ENCODE results near the gene TNFRSF14.

The TNFRSF14 gene

DNA sequence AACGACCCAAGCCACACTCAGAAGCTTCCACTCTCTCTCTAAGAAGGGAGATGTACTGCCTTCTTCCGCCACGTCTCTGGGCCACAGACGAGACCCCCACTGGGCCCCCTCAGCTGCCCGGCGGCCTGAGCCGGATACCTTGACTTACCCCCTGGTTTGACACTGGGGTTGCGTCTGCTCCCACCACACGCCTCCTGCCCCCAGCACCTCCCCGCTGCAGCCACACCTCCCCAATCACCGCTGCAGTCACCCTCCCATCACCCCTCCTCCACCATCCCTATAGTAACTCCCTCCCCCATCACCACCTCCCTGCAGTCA lies 40.4 kb upstream of the TNFRSF14 start:
- ATAC-seq, result no peak
- TF ChIP-seq ZFP30 (CRISPR knock-in tag; IDR thresholded peaks at IDR 0.05) (no peak), ZFP3 (CRISPR knock-in tag; IDR thresholded peaks at IDR 0.05) (no peak), ZNF8 (CRISPR knock-in tag; IDR thresholded peaks at IDR 0.05) (no peak), RARB (CRISPR knock-in tag; IDR thresholded peaks at IDR 0.05) (no peak)
- TF ChIP-seq, protein P1, sequence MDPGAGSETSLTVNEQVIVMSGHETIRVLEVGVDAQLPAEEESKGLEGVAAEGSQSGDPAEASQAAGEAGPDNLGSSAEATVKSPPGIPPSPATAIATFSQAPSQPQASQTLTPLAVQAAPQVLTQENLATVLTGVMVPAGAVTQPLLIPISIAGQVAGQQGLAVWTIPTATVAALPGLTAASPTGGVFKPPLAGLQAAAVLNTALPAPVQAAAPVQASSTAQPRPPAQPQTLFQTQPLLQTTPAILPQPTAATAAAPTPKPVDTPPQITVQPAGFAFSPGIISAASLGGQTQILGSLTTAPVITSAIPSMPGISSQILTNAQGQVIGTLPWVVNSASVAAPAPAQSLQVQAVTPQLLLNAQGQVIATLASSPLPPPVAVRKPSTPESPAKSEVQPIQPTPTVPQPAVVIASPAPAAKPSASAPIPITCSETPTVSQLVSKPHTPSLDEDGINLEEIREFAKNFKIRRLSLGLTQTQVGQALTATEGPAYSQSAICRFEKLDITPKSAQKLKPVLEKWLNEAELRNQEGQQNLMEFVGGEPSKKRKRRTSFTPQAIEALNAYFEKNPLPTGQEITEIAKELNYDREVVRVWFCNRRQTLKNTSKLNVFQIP (CRISPR knock-in tag; IDR thresholded peaks at IDR 0.05; ENCODE audit: borderline replicate concordance, low read depth), result no peak
- TF ChIP-seq, protein P2, sequence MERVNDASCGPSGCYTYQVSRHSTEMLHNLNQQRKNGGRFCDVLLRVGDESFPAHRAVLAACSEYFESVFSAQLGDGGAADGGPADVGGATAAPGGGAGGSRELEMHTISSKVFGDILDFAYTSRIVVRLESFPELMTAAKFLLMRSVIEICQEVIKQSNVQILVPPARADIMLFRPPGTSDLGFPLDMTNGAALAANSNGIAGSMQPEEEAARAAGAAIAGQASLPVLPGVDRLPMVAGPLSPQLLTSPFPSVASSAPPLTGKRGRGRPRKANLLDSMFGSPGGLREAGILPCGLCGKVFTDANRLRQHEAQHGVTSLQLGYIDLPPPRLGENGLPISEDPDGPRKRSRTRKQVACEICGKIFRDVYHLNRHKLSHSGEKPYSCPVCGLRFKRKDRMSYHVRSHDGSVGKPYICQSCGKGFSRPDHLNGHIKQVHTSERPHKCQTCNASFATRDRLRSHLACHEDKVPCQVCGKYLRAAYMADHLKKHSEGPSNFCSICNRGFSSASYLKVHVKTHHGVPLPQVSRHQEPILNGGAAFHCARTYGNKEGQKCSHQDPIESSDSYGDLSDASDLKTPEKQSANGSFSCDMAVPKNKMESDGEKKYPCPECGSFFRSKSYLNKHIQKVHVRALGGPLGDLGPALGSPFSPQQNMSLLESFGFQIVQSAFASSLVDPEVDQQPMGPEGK (CRISPR knock-in tag; IDR thresholded peaks at IDR 0.05; ENCODE audit: borderline replicate concordance), result no peak

DNA sequence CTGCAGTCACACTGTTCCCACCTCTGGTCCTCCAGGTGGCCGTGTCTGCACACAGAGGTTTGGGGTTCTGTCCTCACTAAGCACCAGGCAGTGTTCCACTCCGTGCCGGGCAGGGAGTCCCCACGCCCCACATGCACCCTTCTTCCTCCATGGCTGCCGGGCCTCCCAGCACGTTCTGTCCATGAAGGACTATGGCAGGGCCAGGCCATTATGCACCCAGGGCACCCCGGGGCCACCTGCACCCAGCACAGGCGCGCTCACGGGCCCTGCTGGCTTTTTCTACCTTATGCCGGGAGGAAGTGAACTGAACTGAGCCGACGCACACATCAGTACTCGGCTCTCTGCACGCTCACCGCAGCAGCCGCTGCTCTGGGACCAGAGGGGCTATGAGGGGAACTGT lies 40.0 kb upstream of the TNFRSF14 start:
- ATAC-seq, result no peak
- TF ChIP-seq, protein P3, sequence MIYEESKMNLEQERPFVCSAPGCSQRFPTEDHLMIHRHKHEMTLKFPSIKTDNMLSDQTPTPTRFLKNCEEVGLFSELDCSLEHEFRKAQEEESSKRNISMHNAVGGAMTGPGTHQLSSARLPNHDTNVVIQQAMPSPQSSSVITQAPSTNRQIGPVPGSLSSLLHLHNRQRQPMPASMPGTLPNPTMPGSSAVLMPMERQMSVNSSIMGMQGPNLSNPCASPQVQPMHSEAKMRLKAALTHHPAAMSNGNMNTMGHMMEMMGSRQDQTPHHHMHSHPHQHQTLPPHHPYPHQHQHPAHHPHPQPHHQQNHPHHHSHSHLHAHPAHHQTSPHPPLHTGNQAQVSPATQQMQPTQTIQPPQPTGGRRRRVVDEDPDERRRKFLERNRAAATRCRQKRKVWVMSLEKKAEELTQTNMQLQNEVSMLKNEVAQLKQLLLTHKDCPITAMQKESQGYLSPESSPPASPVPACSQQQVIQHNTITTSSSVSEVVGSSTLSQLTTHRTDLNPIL (CRISPR knock-in tag; IDR thresholded peaks at IDR 0.05; ENCODE audit: low read depth), result no peak
- TF ChIP-seq PPARA (CRISPR knock-in tag; IDR thresholded peaks at IDR 0.05; ENCODE audit: borderline replicate concordance) (no peak), CSDC2 (CRISPR knock-in tag; IDR thresholded peaks at IDR 0.05) (no peak)
- TF ChIP-seq, protein P4, sequence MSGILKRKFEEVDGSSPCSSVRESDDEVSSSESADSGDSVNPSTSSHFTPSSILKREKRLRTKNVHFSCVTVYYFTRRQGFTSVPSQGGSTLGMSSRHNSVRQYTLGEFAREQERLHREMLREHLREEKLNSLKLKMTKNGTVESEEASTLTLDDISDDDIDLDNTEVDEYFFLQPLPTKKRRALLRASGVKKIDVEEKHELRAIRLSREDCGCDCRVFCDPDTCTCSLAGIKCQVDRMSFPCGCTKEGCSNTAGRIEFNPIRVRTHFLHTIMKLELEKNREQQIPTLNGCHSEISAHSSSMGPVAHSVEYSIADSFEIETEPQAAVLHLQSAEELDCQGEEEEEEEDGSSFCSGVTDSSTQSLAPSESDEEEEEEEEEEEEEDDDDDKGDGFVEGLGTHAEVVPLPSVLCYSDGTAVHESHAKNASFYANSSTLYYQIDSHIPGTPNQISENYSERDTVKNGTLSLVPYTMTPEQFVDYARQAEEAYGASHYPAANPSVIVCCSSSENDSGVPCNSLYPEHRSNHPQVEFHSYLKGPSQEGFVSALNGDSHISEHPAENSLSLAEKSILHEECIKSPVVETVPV (CRISPR knock-in tag; IDR thresholded peaks at IDR 0.05), result no peak

DNA sequence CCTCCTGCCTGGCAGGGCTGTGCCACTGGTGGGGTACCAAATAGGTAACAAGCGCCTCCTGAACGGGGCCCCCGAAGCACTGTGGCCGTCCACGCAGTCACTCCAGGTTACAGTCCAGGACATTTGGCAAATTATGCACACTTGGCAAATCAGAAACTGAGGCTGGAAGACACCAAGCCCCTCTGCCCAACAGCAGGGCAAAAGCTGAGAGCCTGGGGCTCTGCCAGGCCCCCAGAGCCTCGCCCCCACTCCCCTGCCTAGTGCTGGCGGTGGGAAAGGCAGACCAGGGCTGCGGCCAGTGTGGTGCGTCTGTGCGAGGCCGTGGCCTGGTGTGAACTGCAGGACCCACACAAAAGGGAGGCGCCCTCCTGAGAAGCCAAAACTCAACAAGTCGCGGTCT lies 39.2 kb upstream of the TNFRSF14 start:
- no peak for TF ChIP-seq PPARA (CRISPR knock-in tag; IDR thresholded peaks at IDR 0.05; ENCODE audit: borderline replicate concordance)
- TF ChIP-seq TCF4 (CRISPR knock-in tag; IDR thresholded peaks at IDR 0.05; ENCODE audit: borderline replicate concordance), result no peak
- TF ChIP-seq BACH2 (CRISPR knock-in tag; IDR thresholded peaks at IDR 0.05; ENCODE audit: borderline replicate concordance), result no peak
- TF ChIP-seq, protein P1 (CRISPR knock-in tag; IDR thresholded peaks at IDR 0.05; ENCODE audit: borderline replicate concordance, low read depth), result no peak
- TF ChIP-seq ZC3H10 (CRISPR knock-in tag; IDR thresholded peaks at IDR 0.05), result no peak
- TF ChIP-seq, protein P5, sequence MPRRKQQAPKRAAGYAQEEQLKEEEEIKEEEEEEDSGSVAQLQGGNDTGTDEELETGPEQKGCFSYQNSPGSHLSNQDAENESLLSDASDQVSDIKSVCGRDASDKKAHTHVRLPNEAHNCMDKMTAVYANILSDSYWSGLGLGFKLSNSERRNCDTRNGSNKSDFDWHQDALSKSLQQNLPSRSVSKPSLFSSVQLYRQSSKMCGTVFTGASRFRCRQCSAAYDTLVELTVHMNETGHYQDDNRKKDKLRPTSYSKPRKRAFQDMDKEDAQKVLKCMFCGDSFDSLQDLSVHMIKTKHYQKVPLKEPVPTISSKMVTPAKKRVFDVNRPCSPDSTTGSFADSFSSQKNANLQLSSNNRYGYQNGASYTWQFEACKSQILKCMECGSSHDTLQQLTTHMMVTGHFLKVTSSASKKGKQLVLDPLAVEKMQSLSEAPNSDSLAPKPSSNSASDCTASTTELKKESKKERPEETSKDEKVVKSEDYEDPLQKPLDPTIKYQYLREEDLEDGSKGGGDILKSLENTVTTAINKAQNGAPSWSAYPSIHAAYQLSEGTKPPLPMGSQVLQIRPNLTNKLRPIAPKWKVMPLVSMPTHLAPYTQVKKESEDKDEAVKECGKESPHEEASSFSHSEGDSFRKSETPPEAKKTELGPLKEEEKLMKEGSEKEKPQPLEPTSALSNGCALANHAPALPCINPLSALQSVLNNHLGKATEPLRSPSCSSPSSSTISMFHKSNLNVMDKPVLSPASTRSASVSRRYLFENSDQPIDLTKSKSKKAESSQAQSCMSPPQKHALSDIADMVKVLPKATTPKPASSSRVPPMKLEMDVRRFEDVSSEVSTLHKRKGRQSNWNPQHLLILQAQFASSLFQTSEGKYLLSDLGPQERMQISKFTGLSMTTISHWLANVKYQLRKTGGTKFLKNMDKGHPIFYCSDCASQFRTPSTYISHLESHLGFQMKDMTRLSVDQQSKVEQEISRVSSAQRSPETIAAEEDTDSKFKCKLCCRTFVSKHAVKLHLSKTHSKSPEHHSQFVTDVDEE (CRISPR knock-in tag; IDR thresholded peaks at IDR 0.05), result no peak
- no peak for TF ChIP-seq ZNF70 (CRISPR knock-in tag; IDR thresholded peaks at IDR 0.05)
- TF ChIP-seq TOX (CRISPR knock-in tag; IDR thresholded peaks at IDR 0.05; ENCODE audit: borderline replicate concordance), result no peak
- no peak for TF ChIP-seq ZFP3 (CRISPR knock-in tag; IDR thresholded peaks at IDR 0.05)
- TF ChIP-seq ZNF565 (CRISPR knock-in tag; conservative IDR thresholded peaks at IDR 0.05; ENCODE audit: low read depth), result no peak
- no peak for TF ChIP-seq ZNF8 (CRISPR knock-in tag; IDR thresholded peaks at IDR 0.05)

DNA sequence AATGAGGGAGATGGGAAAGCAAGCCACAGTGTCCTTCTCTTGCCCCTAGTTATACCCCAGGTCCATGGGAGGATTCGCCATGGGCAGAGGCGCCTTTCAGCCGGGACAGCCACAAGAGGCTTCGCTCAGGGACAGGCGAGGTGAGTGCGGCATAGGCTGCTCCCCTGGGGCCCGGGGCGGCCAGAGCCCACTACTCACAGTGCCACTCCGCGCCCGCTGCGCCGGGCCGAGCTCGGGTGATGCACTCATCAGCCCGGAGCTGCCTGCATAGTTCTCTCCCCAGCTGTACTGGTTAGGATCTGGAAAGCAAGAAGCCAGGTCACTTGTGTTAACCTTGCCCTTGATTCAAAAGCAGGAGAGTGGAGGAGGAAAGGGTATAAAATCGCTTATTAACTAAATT lies 38.2 kb upstream of the TNFRSF14 start:
- no peak for ATAC-seq
- TF ChIP-seq OSR1 (CRISPR knock-in tag; IDR thresholded peaks at IDR 0.05), result no peak
- TF ChIP-seq, protein P1 (CRISPR knock-in tag; IDR thresholded peaks at IDR 0.05; ENCODE audit: borderline replicate concordance, low read depth), result no peak
- TF ChIP-seq, protein P3 (CRISPR knock-in tag; IDR thresholded peaks at IDR 0.05; ENCODE audit: low read depth), result no peak
- TF ChIP-seq ZNF8 (CRISPR knock-in tag; IDR thresholded peaks at IDR 0.05), result no peak
- TF ChIP-seq, protein P2 (CRISPR knock-in tag; IDR thresholded peaks at IDR 0.05; ENCODE audit: borderline replicate concordance), result no peak
- no peak for TF ChIP-seq ZFP3 (CRISPR knock-in tag; IDR thresholded peaks at IDR 0.05)
- TF ChIP-seq BACH2 (CRISPR knock-in tag; IDR thresholded peaks at IDR 0.05; ENCODE audit: borderline replicate concordance), result no peak
- no peak for TF ChIP-seq PPARA (CRISPR knock-in tag; IDR thresholded peaks at IDR 0.05; ENCODE audit: borderline replicate concordance)
- TF ChIP-seq ARNTL (CRISPR knock-in tag; IDR thresholded peaks at IDR 0.05; ENCODE audit: borderline replicate concordance, low read depth), result no peak
- TF ChIP-seq RARB (CRISPR knock-in tag; IDR thresholded peaks at IDR 0.05), result no peak

More for the DNA sequence above, 39.2 kb upstream of the TNFRSF14 start:
- no peak for ATAC-seq

Measured in SK-N-SH treated with all-trans-retinoic acid at 6 μM for 48 hours (cell line).